A673 (cell line): ENCODE results near the gene PIK3R6. TPM values are rescaled to one million over a fixed set of nuclear protein-coding genes. Genes with fewer than 3 reads are reported as not detected.

Experiments used
- BruUV-seq: library from RNA; stranded (reverse); fragments of 400-500 nt; replicated peaks from 2 replicates; lab custom pipeline; 2021; lab: Mats Ljungman, UMichigan
- CTCF ChIA-PET: fragments of 300-600 bp; sonication (Branson Sonifier 250); formaldehyde crosslinking; loops from one replicate; lab custom pipeline; 2022; ENCODE audit warnings: antibody characterized with exemption; lab: Charles Lee
- POLR2A ChIA-PET: fragments of 300-600 bp; sonication (Branson Sonifier 250); formaldehyde crosslinking; loops from one replicate; lab custom pipeline; 2022; ENCODE audit warnings: antibody characterized with exemption; ENCODE audit not compliant: low non-redundant PET; lab: Charles Lee
- DNase-seq: peaks from one replicate; pipeline ENCODE4 v3.0.0-alpha.2; 2015; ENCODE audit warnings: low spot score
- H3K27ac ChIP-seq: fragments of 200-600 bp; sonication (generic); 2 replicates; pipeline ENCODE4 v1.5.1; 2016; ENCODE audit warnings: mixed run types, low read depth, mild to moderate bottlenecking, mixed read lengths, antibody characterized with exemption, low read length; ENCODE audit not compliant: poor library complexity, severe bottlenecking
- H3K27me3 ChIP-seq: fragments of 200-600 bp; sonication (generic); replicated peaks from 2 replicates; pipeline ENCODE4 v1.6.1; 2017; ENCODE audit warnings: mixed run types, low read depth, mild to moderate bottlenecking, mixed read lengths, antibody characterized with exemption, low read length; ENCODE audit not compliant: insufficient read depth, poor library complexity
- H3K36me3 ChIP-seq: fragments of 200-600 bp; sonication (generic); 2 replicates; pipeline ENCODE4 v1.6.1; 2016; ENCODE audit warnings: mixed run types, mild to moderate bottlenecking, mixed read lengths, antibody characterized with exemption, low read length; ENCODE audit not compliant: insufficient read depth, poor library complexity, severe bottlenecking
- H3K4me1 ChIP-seq: fragments of 200-600 bp; sonication (generic); 2 replicates; pipeline ENCODE4 v1.6.1; 2017; ENCODE audit warnings: mixed run types, mild to moderate bottlenecking, mixed read lengths, antibody characterized with exemption, low read length; ENCODE audit not compliant: insufficient read depth, poor library complexity, severe bottlenecking
- H3K4me3 ChIP-seq: fragments of 200-600 bp; sonication (generic); 2 replicates; pipeline ENCODE4 v1.5.1; 2016; ENCODE audit warnings: low read depth, mixed run types, mild to moderate bottlenecking, mixed read lengths, low read length; ENCODE audit not compliant: poor library complexity, severe bottlenecking
- H3K9me3 ChIP-seq: fragments of 200-600 bp; sonication (generic); 2 replicates; pipeline ENCODE4 v1.6.1; 2016; ENCODE audit warnings: mixed run types, low read depth, mild to moderate bottlenecking, mixed read lengths, antibody characterized with exemption, low read length; ENCODE audit not compliant: poor library complexity, severe bottlenecking
- EZH2 ChIP-seq: fragments of 200-600 bp; sonication (generic); IDR thresholded peaks from 2 replicates; pipeline ENCODE4 v1.6.1; 2017; ENCODE audit warnings: borderline replicate concordance, low read depth, mild to moderate bottlenecking, mixed read lengths, antibody characterized with exemption, low read length; ENCODE audit not compliant: poor library complexity, severe bottlenecking
- intact Hi-C: fragments of 100-400 bp; cut with micrococcal nuclease; formaldehyde crosslinking; loops from one replicate; pipeline ENCODE4 v1.10.0; 2022; ENCODE audit not compliant: unreplicated experiment
- total RNA-seq: library from RNA; stranded (reverse); gene quantifications from 2 replicates; pipeline ENCODE4 v1.2.3, GENCODE V29; 2021
- TF ChIP-seq, protein P1 (sequence below): fragments of 300-800, 200-600 bp; sonication (generic); conservative IDR thresholded peaks from 2 replicates; pipeline ENCODE4 v1.5.1; 2017; ENCODE audit warnings: low read depth, mild to moderate bottlenecking, antibody characterized with exemption, low read length, moderate library complexity, mixed read lengths

PIK3R6 gene
- total RNA-seq, 1 experiment from 2014 or later: not detected

DNA sequence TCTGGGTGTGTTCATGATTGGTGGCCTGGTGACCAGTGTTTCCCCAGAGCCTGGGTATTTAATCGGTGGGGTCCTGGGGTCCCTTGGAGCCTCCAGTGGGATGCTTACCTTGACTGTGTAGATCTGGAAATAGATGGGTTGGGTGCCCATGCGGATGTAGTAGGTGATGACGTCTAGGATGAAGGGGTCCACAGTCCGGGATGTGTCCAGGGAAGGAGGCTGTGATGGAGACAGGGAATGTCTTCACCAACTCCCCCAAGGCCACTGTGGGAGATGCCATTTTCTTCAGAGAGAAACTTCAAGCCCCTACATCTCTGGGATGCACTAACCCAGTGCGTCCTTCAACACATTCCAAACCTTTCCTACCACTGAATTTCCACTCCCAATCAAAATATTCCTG, 44.2 kb downstream of the PIK3R6 start:
- ChIA-PET POLR2A (no interaction called here), CTCF (no interaction called here)
- no peak for DNase-seq
- no peak for TF ChIP-seq EZH2
- TF ChIP-seq, protein P1, sequence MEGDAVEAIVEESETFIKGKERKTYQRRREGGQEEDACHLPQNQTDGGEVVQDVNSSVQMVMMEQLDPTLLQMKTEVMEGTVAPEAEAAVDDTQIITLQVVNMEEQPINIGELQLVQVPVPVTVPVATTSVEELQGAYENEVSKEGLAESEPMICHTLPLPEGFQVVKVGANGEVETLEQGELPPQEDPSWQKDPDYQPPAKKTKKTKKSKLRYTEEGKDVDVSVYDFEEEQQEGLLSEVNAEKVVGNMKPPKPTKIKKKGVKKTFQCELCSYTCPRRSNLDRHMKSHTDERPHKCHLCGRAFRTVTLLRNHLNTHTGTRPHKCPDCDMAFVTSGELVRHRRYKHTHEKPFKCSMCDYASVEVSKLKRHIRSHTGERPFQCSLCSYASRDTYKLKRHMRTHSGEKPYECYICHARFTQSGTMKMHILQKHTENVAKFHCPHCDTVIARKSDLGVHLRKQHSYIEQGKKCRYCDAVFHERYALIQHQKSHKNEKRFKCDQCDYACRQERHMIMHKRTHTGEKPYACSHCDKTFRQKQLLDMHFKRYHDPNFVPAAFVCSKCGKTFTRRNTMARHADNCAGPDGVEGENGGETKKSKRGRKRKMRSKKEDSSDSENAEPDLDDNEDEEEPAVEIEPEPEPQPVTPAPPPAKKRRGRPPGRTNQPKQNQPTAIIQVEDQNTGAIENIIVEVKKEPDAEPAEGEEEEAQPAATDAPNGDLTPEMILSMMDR: no peak
- Histone ChIP-seq H3K27me3 (no peaks in the 10 kb centered on the region), H3K36me3 (no peaks in the 10 kb centered on the region), H3K4me3 (no peak overlapping the region), H3K27ac (no peak overlapping the region), H3K4me1 (no peaks in the 10 kb centered on the region), H3K9me3 (peaks cover 9% of the 10 kb centered on the region)
- no TSS peak for BruUV-seq
- intact Hi-C loops: no loop called here

DNA sequence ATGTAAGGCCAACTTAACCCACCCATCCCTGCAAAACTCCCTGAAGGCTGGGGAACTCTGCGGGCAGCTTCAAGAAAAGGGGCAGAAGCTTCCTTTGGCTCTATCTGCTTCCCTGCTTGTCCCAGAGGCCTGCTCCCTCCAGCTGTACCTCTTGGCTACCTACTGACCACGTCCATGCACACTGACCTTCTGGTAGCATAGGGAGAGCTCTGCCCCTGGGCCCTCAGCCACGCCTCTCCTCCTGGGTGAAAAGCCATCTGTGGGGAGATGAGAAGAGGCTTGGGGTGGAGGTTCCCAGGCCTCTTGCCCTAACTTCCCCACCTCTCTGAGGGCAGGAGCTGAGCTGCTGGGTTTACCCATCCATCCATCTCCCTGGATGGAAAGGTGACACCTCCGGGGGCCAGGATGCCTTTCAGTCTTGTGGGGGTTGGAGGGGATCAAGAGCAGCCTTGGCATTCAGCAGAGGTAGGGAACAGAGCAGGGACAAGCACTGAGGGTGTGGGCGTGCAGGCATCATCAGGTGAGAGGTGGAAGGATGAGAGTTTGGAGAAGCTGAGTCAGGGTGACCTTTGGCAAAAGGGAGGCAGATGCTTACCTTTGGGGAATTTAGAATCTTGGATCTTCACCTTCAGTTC, 45.0 kb downstream of the PIK3R6 start:
- Histone ChIP-seq H3K27me3 (peaks cover 3% of the 10 kb centered on the region), H3K36me3 (no peaks in the 10 kb centered on the region), H3K4me3 (no peak overlapping the region), H3K4me1 (no peaks in the 10 kb centered on the region), H3K27ac (no peak overlapping the region), H3K9me3 (peaks cover 9% of the 10 kb centered on the region)
- ChIA-PET POLR2A (no interaction called here), CTCF (interaction anchor here (0.5 kb wide), 1 partner anchor 8 kb away, joined by 6 read pairs; no protein-coding TSS in a partner anchor)
- TF ChIP-seq EZH2: no peak
- TF ChIP-seq, protein P1: no peak
- BruUV-seq: no TSS peak
- no peak for DNase-seq
- intact Hi-C loops: no loop called here

DNA sequence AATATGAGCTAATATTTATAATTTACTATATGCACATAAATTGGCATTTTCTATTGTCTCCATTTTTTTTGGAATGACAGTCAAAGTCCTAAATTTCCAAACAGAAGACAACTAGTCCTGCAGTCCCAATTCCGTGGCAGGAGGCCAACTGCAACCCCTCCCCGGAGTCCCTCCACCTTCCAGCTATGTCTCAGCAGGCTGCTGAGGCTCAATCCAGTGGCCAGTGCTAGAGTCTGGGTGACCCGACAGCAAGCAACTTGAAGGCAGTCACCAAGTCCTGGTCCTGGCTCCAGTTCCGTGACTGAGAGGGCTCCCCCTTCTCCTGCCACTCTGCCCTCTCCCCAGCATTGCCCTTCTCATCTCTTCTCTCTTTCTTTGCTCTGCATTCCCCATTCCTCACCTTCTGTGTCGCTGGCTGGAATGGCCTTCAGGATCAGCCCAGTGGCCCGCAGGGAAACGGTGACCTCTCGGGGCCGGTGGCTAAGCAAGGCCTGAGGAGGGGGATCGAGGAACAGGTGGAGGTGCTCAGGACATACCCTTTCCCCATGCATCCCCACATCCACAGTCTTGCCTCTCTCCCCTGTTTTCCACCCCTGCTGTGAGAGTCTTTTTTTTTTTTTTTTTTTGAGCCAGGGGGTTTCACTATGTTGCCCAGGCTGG, 45.9 kb downstream of the PIK3R6 start:
- H3K27ac ChIP-seq: no peak overlapping the region
- intact Hi-C loops: no loop called here
- H3K4me3 ChIP-seq: no peak overlapping the region
- POLR2A ChIA-PET: no interaction called here
- TF ChIP-seq EZH2: no peak
- TF ChIP-seq, protein P1: no peak
- DNase-seq: no peak
- H3K9me3 ChIP-seq: peaks cover 9% of the 10 kb centered on the region
- BruUV-seq: no TSS peak
- peaks cover 11% of the 10 kb centered on the region for H3K27me3 ChIP-seq
- H3K4me1 ChIP-seq: no peaks in the 10 kb centered on the region
- CTCF ChIA-PET: no interaction called here
- no peaks in the 10 kb centered on the region for H3K36me3 ChIP-seq
